GM12874 (cell line): Measurements from ENCODE around the gene RPS6KB2.

Experiments used
- CTCF ChIP-seq: IDR thresholded peaks from 2 replicates; pipeline ENCODE4 v1.5.1; 2011; ENCODE audit warnings: low read depth, mild to moderate bottlenecking, control low read depth, low read length, moderate library complexity; ENCODE audit not compliant: insufficient read depth

RPS6KB2 gene

GRCh38 chr11:67387069-67387468, 41.2 kb upstream of the RPS6KB2 start:
- no peak for TF ChIP-seq CTCF

GRCh38 chr11:67387518-67387917, 40.8 kb upstream of the RPS6KB2 start:
- no peak for TF ChIP-seq CTCF

GRCh38 chr11:67389477-67389876, 38.8 kb upstream of the RPS6KB2 start:
- TF ChIP-seq CTCF = peak; percentile 78

- TF ChIP-seq CTCF = no peak
Observed at GRCh38 chr11:67390947-67391303, 37.4 kb upstream of the RPS6KB2 start.

- TF ChIP-seq CTCF = no peak
Observed at GRCh38 chr11:67391304-67392182, 36.8 kb upstream of the RPS6KB2 start, which contains the start of gene RAD9A. Gene RAD9A (plus strand): TSS chr11:67391986. CDS start chr11:67392045, 59 bp downstream.

- TF ChIP-seq CTCF = no peak
Observed at GRCh38 chr11:67392183-67392715, 36.0 kb upstream of the RPS6KB2 start.

- no peak for TF ChIP-seq CTCF
Observed at GRCh38 chr11:67393437-67393836, 34.9 kb upstream of the RPS6KB2 start.
